Iris pigment epithelial cell (primary cell): ENCODE measurements around the gene RTP2.

Experiments
- DNase-seq: peaks from one replicate; pipeline ENCODE4 v3.0.0-alpha.2; 2011; ENCODE audit warnings: low read depth

The RTP2 gene

DNA sequence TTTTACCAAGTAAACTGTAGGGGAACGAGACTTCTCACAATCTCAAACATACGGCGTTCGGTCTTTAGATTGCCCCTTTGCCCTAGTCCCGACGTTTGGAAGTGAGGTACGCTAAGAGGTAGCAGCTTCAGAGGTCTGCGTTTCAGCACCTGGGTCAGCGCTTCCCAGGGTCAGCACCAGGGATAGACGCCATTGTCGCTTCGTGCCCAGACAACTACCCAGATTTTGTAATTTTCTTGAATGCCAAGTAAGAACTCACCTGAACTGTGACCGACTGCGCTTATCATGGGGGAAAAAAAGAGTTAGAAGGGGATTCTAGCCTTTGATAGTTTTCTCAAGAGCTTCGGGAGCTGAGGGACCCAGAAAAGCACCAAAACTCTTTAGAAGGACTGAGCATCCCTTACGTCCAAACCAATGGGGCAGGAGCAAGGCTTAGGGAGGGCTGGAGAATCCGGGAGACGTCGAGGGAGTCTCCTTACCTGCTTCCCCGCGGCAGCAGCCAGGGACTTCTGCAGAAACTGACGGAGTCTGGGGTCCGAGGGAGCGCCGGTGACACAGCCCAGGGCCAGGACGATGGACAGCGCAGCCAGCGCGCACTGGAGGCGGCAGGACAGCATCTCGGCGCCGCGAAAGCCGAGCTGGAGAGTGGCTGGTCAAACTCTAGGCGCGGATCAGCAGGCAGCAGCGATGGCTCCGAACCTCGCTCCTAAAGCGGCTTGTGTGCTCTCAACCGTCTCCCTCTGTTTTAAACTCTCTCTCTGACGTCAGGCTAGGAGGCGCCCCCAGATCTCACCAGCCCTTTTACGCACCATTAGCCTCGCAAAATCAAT lies 32.5 kb downstream of the RTP2 start, which contains the start of gene SST:
TSS of gene SST (minus strand) at position 720 of the 830 bp plus-strand sequence. CDS start at position 617, 103 bp downstream.
- peak; percentile 48 for DNase-seq

- no peak for DNase-seq
Measured at GRCh38 chr3:187667526-187667925, 34.8 kb downstream of the RTP2 start.

GRCh38 chr3:187665764-187666402 lies 36.5 kb downstream of the RTP2 start:
- DNase-seq: no peak

- no peak for DNase-seq
Measured at GRCh38 chr3:187665010-187665409, 37.3 kb downstream of the RTP2 start.

DNA sequence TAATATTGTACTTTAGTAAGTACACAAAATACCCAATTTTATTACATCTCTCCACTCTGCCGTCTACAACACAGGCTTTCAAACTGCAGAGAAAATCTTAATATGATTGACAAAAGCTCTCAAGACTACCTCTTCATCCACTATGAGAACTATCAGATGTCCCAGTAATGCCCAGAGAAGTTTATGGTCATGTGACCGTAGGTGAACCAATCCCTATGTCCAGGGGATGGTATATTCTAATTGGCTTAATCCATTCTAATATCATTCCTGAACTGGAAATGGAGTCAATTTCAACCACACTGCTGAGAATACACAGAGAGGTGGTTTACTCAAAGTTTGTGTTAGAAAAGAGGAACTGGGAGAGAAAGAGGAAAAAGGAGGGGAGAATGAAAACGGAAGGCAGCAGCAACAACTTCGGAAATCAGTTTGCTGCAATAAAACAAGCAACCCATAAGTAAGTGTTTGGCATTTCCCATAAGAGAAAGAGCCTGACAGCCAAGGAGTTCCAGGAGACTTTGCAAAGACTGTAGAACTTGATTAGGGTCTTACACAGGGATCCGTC lies 39.4 kb downstream of the RTP2 start:
- no peak for DNase-seq

DNA sequence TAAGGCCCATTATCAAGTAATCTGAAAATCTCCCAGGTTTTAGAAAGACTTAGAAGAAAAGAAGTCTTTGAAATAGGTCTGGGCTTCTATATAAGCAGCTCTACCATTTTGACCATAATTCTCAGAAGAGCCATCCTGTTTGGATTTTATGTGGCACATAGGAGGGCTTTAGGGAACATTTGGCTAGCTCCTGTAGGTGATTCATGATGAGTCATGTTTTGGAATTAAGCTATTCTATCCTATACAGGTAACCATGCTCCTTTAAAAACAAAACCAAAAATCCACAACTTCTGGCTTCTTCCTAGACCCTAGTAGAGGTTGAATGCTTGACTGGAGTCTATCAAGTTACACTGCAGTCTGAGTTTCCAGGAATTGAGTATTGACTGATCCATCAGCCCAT lies 41.1 kb downstream of the RTP2 start:
- DNase-seq: no peak

DNA sequence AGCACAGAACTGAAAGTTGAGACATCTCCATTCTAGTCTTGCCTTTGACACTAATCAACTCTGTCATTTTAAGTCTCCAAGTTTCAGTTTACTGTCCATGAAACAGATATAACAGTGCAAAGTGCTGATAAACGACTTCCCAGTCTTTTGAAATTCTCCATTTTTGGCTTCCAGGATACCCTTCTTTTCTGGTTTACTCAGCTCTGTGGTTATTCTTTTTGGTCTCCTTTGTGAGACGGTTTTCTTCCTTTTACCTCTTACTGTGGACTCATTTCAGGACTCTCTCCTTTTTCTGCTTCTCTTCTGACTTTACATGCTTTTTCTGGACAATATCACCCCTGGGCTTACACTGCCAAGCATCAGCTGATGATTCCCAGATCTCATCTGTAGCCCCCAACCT lies 51.1 kb downstream of the RTP2 start:
- no peak for DNase-seq
